Skeletal muscle tissue (tissue), 4 donors: ENCODE data around the gene HTR7. TPM values are rescaled to one million over a fixed set of nuclear protein-coding genes. Genes with fewer than 3 reads are reported as not detected.

Experiments used
- H3K27ac ChIP-seq: one replicate; pipeline ENCODE4 v1.7.0; 2013; ENCODE audit warnings: mild to moderate bottlenecking, low read depth, low read length, inconsistent platforms
- H3K27me3 ChIP-seq, 3 donors: one replicate each; pipeline ENCODE4 v1.7.0; 2013; ENCODE audit warnings: low read length in 3 of 3; ENCODE audit not compliant: control insufficient read depth in 3 of 3, insufficient read depth in 3 of 3
- H3K36me3 ChIP-seq, 3 donors: one replicate each; pipeline ENCODE4 v1.7.0; 2013; ENCODE audit warnings: low read length in 3 of 3; ENCODE audit not compliant: control insufficient read depth in 3 of 3, insufficient read depth in 3 of 3
- H3K4me1 ChIP-seq, 3 donors: one replicate each; pipeline ENCODE4 v1.7.0; 2013; ENCODE audit warnings: low read length in 3 of 3, mild to moderate bottlenecking in 3 of 3; ENCODE audit not compliant: control insufficient read depth in 3 of 3, insufficient read depth in 3 of 3
- H3K4me3 ChIP-seq, 3 donors: one replicate each; pipeline ENCODE4 v1.7.0; 2013; ENCODE audit warnings: low read length in 3 of 3
- H3K9ac ChIP-seq, 3 donors: one replicate each; pipeline ENCODE4 v1.7.0; 2013; ENCODE audit warnings: low read length in 3 of 3, mild to moderate bottlenecking in 3 of 3, moderate library complexity in 2 of 3, low read depth in 1 of 3
- H3K9me3 ChIP-seq, 3 donors: one replicate each; pipeline ENCODE4 v1.7.0; 2013; ENCODE audit warnings: low read length in 3 of 3; ENCODE audit not compliant: control insufficient read depth in 3 of 3
- total RNA-seq: library from RNA; depleted of rRNA; stranded (reverse); fragments of >200 nt; gene quantifications from one replicate; pipeline ENCODE4 v1.2.3, GENCODE V29; 2014
- donor health status: Osteomylitis.

HTR7 gene
- total RNA-seq, 1 donor from 2014 or later, result under 0.01 TPM

DNA sequence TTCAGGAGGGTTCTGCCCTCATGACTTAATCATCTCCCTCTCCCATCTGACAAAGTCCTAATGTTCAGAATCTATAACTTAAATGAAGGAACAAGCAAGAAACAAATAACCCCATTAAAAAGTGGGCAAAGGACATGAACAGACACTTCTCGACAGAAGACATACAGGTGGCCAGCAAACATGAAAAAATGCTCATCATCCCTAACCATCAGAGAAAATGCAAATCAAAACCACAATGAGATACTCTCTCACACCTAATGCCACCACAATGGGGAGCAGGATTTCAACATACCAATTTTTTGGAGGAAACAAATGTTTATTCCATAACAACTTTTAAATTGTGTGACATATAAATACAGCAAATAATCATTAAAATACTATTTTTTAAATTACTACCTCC lies 3.0 kb upstream of the HTR7 start:
- H3K4me1 ChIP-seq, result peaks cover 4 to 7% (median 6%) of the 10 kb centered on the region in 3 donors

DNA sequence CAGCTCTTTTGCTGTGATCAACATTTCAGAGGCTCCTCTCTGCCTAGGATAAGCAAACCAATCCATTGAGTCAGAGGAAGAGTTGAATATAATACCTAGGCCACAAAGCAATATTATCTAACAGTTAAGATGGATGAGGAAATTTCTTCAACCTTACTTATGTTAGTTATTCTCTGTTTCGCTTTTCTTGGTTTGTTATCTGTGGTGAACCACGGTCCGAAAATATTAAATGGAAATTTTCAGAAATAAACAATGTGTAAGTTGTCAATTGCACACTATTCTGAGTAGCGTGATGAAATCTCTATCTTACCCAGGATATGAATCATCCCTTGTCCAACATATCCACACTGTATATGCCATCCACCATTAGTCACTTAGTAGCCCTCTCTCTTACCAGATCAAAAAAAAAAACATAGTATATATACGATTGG lies 1.5 kb upstream of the HTR7 start:
- Histone ChIP-seq H3K27me3 (peaks cover 18 to 29% (median 20%) of the 10 kb centered on the region in 3 donors), H3K27ac (no peak overlapping the region), H3K9ac (no peak overlapping the region), H3K9me3 (no peaks in the 10 kb centered on the region), H3K36me3 (no peaks in the 10 kb centered on the region), H3K4me3 (no peak overlapping the region), H3K4me1 (peaks cover 4 to 7% (median 6%) of the 10 kb centered on the region in 3 donors)

More for the DNA sequence above, 3.0 kb upstream of the HTR7 start:
- H3K4me3 ChIP-seq, result no peak overlapping the region
- no peaks in the 10 kb centered on the region for H3K9me3 ChIP-seq
- peaks cover 11 to 20% (median 14%) of the 10 kb centered on the region in 3 donors for H3K27me3 ChIP-seq
- H3K36me3 ChIP-seq, result no peaks in the 10 kb centered on the region
- H3K27ac ChIP-seq, result no peak overlapping the region
- H3K9ac ChIP-seq, result no peak overlapping the region

DNA sequence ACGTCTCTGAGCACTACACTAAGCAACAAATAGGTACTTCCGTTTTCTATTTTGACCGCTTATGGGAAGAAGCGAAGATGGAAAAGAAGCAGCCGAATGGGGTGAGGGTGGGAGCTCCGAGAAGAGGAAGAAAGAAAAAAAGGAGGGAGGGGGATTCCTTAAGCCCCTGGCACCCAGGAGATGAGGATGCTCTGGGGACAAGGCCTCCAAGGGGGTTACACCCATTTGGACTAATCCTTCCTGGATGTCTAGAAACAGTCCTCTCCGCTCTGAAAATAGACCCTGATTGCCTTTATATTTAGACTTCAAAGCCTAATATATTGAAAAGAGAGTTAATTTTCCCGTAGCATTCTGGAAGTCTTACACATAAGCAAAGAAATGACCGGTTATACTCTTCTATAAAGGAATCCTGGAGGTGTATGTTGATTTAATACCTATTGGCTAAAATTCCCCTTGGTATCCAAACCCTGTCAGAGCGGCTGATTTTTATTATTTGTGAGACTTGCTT lies 676 bp upstream of the HTR7 start:
- H3K27me3 ChIP-seq, result peaks cover 18 to 36% (median 28%) of the 10 kb centered on the region in 3 donors
- H3K9ac ChIP-seq, result peak overlapping the region in 2 of 3 donors; percentile 65 to 73
- peak overlapping the region; percentile 68 to 70 (median 70) for H3K4me3 ChIP-seq
- no peaks in the 10 kb centered on the region for H3K9me3 ChIP-seq
- no peak overlapping the region for H3K27ac ChIP-seq
- H3K4me1 ChIP-seq, result peaks cover 4 to 7% (median 6%) of the 10 kb centered on the region in 3 donors
- H3K36me3 ChIP-seq, result no peaks in the 10 kb centered on the region

DNA sequence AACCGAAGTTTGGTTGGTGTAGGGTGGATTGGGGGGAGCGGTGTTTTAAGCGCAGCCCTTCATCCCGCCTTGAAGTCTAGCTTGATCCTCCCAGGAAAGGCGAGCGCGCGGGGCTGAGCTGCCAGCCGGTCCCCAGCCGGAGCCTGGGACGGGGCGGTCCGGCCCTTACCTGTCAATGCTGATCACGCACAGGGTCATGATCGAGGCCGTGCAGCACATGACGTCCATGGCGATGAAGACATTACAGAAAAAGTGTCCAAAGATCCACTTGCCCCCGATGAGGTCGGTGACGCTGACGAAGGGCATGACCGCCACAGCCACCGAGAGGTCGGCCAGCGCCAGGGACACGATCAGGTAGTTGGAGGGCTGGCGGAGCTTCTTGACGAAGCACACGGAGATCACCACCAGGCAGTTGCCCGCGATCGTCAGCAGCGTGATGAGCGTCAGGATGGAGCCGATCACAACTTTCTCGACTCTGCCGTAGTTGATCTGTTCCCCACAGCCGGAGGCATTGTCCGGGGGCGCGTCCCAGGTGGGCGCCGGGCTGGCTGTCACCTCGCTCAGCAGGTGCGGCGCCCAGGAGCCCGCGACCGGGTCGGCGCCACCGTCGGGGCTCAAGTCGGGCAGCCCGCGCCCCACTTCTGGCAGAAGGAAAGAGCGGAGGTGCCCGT lies 740 bp downstream of the HTR7 start:
- H3K4me3 ChIP-seq, result peak overlapping the region; percentile 68 to 73 (median 68)
- H3K27ac ChIP-seq, result no peak overlapping the region
- no peaks in the 10 kb centered on the region for H3K9me3 ChIP-seq
- no peaks in the 10 kb centered on the region for H3K36me3 ChIP-seq
- peaks cover 4 to 7% (median 6%) of the 10 kb centered on the region in 3 donors for H3K4me1 ChIP-seq
- peak overlapping the region in 1 of 3 donors; percentile 67 for H3K9ac ChIP-seq
- H3K27me3 ChIP-seq, result peaks cover 18 to 36% (median 28%) of the 10 kb centered on the region in 3 donors

DNA sequence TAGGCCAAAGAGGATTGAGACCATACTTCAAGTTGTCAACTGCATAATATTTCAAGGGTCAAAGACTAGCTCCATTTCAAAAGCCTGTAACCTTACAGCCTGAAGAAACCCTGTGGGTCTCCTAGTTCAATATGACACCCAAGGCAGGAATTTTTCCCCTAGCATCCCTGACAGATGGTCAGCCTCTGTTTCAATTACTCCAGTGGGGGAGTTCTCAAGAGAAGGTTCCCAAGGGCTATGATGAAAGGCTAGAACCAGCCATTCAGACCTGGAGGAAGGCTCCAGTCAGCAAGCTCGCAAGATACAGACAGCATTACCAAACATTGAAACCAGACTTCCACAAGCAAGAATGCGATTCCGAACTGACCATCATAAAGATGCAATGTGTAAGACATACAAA lies 1.6 kb downstream of the HTR7 start:
- peaks cover 18 to 36% (median 28%) of the 10 kb centered on the region in 3 donors for H3K27me3 ChIP-seq
- no peaks in the 10 kb centered on the region for H3K9me3 ChIP-seq
- H3K27ac ChIP-seq, result no peak overlapping the region
- no peak overlapping the region for H3K9ac ChIP-seq
- no peaks in the 10 kb centered on the region for H3K36me3 ChIP-seq
- peak overlapping the region in 1 of 3 donors; percentile 23 for H3K4me3 ChIP-seq
- peaks cover 4 to 7% (median 6%) of the 10 kb centered on the region in 3 donors for H3K4me1 ChIP-seq

DNA sequence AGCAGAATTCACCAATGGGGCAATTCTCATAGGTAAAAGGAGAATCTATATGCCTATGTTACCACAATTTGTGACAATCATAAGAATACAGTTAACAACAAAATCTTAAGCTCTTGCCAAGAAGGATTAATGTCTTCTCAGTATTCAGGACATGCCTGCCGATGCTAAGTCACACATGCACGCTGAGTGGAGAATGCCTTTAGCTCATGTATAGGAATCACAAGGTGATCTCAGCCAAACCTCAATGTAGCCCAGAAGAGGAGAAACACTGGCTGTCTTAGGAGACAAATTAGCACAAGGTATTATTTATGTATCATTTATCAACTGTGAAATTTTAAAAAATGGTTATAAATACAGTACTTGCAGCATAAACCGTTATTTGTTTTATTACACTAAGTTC lies 2.7 kb downstream of the HTR7 start:
- H3K36me3 ChIP-seq, result no peaks in the 10 kb centered on the region
- no peak overlapping the region for H3K9ac ChIP-seq
- H3K4me1 ChIP-seq, result peaks cover 4 to 7% (median 6%) of the 10 kb centered on the region in 3 donors
- no peak overlapping the region for H3K27ac ChIP-seq
- peaks cover 0 to 3% (median 0%) of the 10 kb centered on the region in 3 donors for H3K9me3 ChIP-seq
- H3K4me3 ChIP-seq, result no peak overlapping the region
- peaks cover 18 to 36% (median 28%) of the 10 kb centered on the region in 3 donors for H3K27me3 ChIP-seq

DNA sequence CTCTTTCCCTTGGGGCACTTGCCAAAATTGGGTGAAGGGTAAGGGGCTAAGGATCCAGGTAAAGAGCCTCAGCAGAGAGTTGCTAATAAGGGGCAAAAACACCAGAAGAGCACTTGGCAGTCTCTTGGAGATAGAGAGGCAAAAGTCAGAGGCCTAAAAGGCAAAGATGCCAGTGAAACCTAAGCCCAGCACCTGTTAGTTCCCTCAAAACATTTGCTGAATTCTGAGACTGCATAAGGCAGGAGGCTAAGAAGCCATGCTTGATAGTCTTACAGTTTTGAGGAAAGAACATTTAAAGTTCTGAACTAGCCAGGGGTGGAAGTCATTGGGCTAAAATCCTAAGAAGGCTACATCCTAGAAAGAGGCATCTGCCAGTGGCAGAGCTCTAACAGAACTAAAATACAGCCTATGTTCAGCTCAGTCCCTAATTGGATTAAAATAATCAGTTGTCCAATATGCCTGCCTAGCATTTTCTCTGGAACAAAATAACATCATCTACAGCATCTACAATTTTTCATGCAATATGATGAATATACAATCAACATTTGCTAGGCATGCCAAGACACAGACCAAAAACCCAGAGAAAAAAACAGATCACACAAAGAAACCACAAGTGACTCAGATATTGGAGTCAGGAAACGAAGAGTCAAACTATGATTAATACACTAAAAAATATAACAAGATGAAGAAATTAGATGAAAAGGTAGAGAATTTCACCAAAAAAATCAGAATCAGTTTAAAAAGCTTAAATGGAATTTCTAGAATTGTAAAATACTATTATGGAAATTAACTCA lies 7.7 kb downstream of the HTR7 start:
- Histone ChIP-seq H3K27ac (no peak overlapping the region), H3K4me3 (no peak overlapping the region), H3K4me1 (peaks cover 0 to 9% (median 6%) of the 10 kb centered on the region in 3 donors), H3K36me3 (no peaks in the 10 kb centered on the region), H3K9me3 (peaks cover 0 to 3% (median 0%) of the 10 kb centered on the region in 3 donors), H3K27me3 (peaks cover 2 to 10% (median 8%) of the 10 kb centered on the region in 3 donors), H3K9ac (no peak overlapping the region)

DNA sequence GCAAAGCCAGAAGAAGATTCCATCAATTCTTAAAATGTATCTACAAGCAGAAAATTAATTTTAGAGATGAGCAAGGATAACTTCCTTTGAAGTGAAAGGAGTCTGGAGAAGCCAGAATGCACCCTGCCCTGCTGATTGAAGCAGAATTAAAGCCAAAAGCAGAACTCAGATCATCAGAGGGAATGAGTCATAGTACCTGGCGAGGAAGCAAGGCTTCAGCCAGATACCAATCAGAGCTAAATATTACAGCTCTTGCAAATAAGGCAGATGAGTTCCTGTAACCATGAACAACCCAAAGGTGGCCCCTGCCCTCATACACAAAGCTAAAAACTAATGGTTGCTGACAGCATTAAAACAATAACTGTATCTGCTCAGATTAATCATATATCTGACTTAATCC lies 10.4 kb downstream of the HTR7 start:
- Histone ChIP-seq H3K27ac (no peak overlapping the region), H3K9me3 (peaks cover 0 to 3% (median 0%) of the 10 kb centered on the region in 3 donors), H3K27me3 (no peaks in the 10 kb centered on the region), H3K9ac (no peak overlapping the region), H3K36me3 (no peaks in the 10 kb centered on the region), H3K4me1 (peaks cover 0 to 9% (median 6%) of the 10 kb centered on the region in 3 donors), H3K4me3 (no peak overlapping the region)

DNA sequence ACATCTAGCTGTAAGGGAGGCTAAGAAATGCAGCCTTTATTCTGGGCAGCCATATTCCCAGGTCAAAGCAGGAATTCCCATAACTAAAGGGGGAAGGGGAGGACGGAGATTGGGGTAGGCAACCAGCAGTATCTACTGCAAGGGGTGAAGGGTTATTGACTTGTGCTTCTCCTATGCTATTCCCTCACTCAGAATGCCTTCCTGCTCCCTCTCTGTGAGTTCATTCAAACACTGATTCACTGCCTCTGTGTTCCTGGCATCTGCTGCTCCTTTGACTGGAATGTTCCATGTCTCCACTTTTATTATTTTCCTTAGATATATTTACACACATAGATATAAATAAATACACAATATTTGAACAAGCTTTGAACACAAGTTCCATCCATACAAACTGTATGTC lies 11.1 kb downstream of the HTR7 start:
- H3K4me1 ChIP-seq, result peaks cover 0 to 9% (median 6%) of the 10 kb centered on the region in 3 donors
- H3K4me3 ChIP-seq, result no peak overlapping the region
- H3K36me3 ChIP-seq, result no peaks in the 10 kb centered on the region
- no peak overlapping the region for H3K27ac ChIP-seq
- H3K9ac ChIP-seq, result no peak overlapping the region
- no peaks in the 10 kb centered on the region for H3K27me3 ChIP-seq
- peaks cover 0 to 3% (median 0%) of the 10 kb centered on the region in 3 donors for H3K9me3 ChIP-seq
